GM12878 (cell line): ENCODE results near the gene ESYT2. TPM values are rescaled to one million over a fixed set of nuclear protein-coding genes. Genes with fewer than 3 reads are reported as not detected.

Source experiments
- ATAC-seq: fragments of 200-7000 bp; cut with Tn5 transposase; 3 replicates; pipeline ENCODE4 v1.9.1; 2020; ENCODE audit warnings: mild to moderate bottlenecking, moderate library complexity
- BruUV-seq: library from RNA; stranded (reverse); fragments of 400-500 nt; replicated peaks from 2 replicates; lab custom pipeline; 2021; lab: Mats Ljungman, UMichigan
- CTCF ChIA-PET: fragments of 300-600 bp; sonication (Branson Sonifier 250); formaldehyde crosslinking; extraction: SDS; loops from one replicate; lab custom pipeline; 2021; ENCODE audit warnings: inconsistent platforms; lab: Yijun Ruan, JAX
- POLR2A ChIA-PET: fragments of 350-600 bp; formaldehyde crosslinking; extraction: SDS; loops from one replicate; lab custom pipeline; 2021; ENCODE audit warnings: inconsistent platforms; lab: Charles Lee
- RAD21 ChIA-PET: fragments of 300-600 bp; sonication (Branson Sonifier 250); formaldehyde crosslinking; loops from one replicate; lab custom pipeline; 2023; ENCODE audit warnings: antibody characterized with exemption; ENCODE audit not compliant: unreplicated experiment; lab: Charles Lee
- SMC1A ChIA-PET: fragments of 300-600 bp; sonication (Branson Sonifier 250); formaldehyde crosslinking; loops from one replicate; lab custom pipeline; 2023; ENCODE audit not compliant: unreplicated experiment, uncharacterized antibody; lab: Charles Lee
- DNase-seq: peaks from one replicate; pipeline ENCODE4 v3.0.0-alpha.2; 2011; ENCODE audit warnings: low read depth, low spot score
- FAIRE-seq: peaks from 3 replicates; lab custom pipeline; 2011; peaks lifted over from hg19 to GRCh38; lab: Jason Lieb, UNC
- H2AFZ ChIP-seq: 2 replicates; pipeline ENCODE4 v1.6.0; 2011; ENCODE audit warnings: low read depth, low read length, control low read depth; ENCODE audit not compliant: control insufficient read depth
- H3K27ac ChIP-seq: 2 replicates; pipeline ENCODE4 v1.5.1; 2011; ENCODE audit warnings: control low read depth; ENCODE audit not compliant: control insufficient read depth, insufficient read depth
- H3K27me3 ChIP-seq, 2 experiments: replicated peaks in 1 of 2; 2 replicates each; pipeline versions ENCODE4 v1.6.0 to v1.6.1; 2011; ENCODE audit warnings: low read length in 1 of 2; ENCODE audit not compliant: control insufficient read depth in 2 of 2, insufficient read depth in 2 of 2
- H3K36me3 ChIP-seq, 2 experiments: 2 replicates each; pipeline ENCODE4 v1.5.1; 2011; ENCODE audit warnings: low read length in 1 of 2; ENCODE audit not compliant: control insufficient read depth in 2 of 2, insufficient read depth in 2 of 2
- H3K4me1 ChIP-seq: 2 replicates; pipeline ENCODE4 v1.6.1; 2011; ENCODE audit warnings: mild to moderate bottlenecking, low read length, moderate library complexity, mixed read lengths; ENCODE audit not compliant: control insufficient read depth, insufficient read depth
- H3K4me2 ChIP-seq: 2 replicates; pipeline ENCODE4 v1.6.0; 2011; ENCODE audit warnings: control low read depth; ENCODE audit not compliant: control insufficient read depth, insufficient read depth
- H3K4me3 ChIP-seq: fragments of 200-600 bp; sonication (generic); 2 replicates; pipeline ENCODE4 v1.5.1; 2016
- H3K79me2 ChIP-seq: 2 replicates; pipeline ENCODE4 v1.6.0; 2011; ENCODE audit warnings: low read length; ENCODE audit not compliant: control insufficient read depth, insufficient read depth
- H3K9ac ChIP-seq: 2 replicates; pipeline ENCODE4 v1.8.0; 2011; ENCODE audit warnings: low read length, control low read depth, mixed read lengths; ENCODE audit not compliant: control insufficient read depth, insufficient read depth
- H3K9me3 ChIP-seq: replicated peaks from 3 replicates; pipeline ENCODE4 v1.5.1; 2011; ENCODE audit warnings: mild to moderate bottlenecking, low read length; ENCODE audit not compliant: control insufficient read depth, insufficient read depth
- H4K20me1 ChIP-seq: 2 replicates; pipeline ENCODE4 v1.6.0; 2011; ENCODE audit not compliant: control insufficient read depth, insufficient read depth
- ELK1 ChIP-seq: IDR thresholded peaks from 2 replicates; pipeline ENCODE4 v1.6.1; 2012; ENCODE audit warnings: low read depth, low read length, improper control_type of control experiment
- GABPA ChIP-seq: IDR thresholded peaks from 2 replicates; pipeline ENCODE4 v1.6.1; 2014; ENCODE audit warnings: antibody characterized with exemption, low read depth, mild to moderate bottlenecking, inconsistent platforms
- IRF3 ChIP-seq: fragments of 450-650 bp; IDR thresholded peaks from 2 replicates; pipeline ENCODE4 v1.6.1; 2014; ENCODE audit warnings: mild to moderate bottlenecking
- JUNB ChIP-seq: IDR thresholded peaks from 2 replicates; pipeline ENCODE4 v1.6.1; 2016; ENCODE audit warnings: antibody characterized with exemption, mild to moderate bottlenecking
- MLLT1 ChIP-seq: fragments of 450-650 bp; IDR thresholded peaks from 2 replicates; pipeline ENCODE4 v1.6.1; 2016; ENCODE audit warnings: mild to moderate bottlenecking
- SMC3 ChIP-seq: IDR thresholded peaks from 2 replicates; pipeline ENCODE4 v1.6.1; 2011; ENCODE audit warnings: low read length, improper control_type of control experiment, borderline replicate concordance
- SRF ChIP-seq, 2 experiments: IDR thresholded peaks; 2 replicates each; pipeline ENCODE4 v1.6.1; 2011; ENCODE audit warnings: low read depth in 2 of 2, low read length in 2 of 2, mild to moderate bottlenecking in 1 of 2, moderate library complexity in 1 of 2
- WGBS: methylation state at CpG from one replicate; pipeline ENCODE4 v1.1.6; 2016; ENCODE audit warnings: low lambda C conversion rate; ENCODE audit not compliant: insufficient replicate concordance, insufficient coverage; ENCODE audit errors: missing lambda C conversion rate; 5-methylcytosine and 5-hydroxymethylcytosine counted together
- in situ Hi-C: fragments of 300-500 bp; cut with MboI; formaldehyde crosslinking; loops from 9 replicates; pipeline ENCODE4 v1.14.3; 2018; ENCODE audit warnings: mixed read lengths
- intact Hi-C: fragments of 100-400 bp; cut with micrococcal nuclease; formaldehyde crosslinking; loops from one replicate; pipeline ENCODE4 v1.14.2; 2022; ENCODE audit not compliant: unreplicated experiment
- polyA plus RNA-seq, 11 experiments: library from polyadenylated mRNA; depleted of rRNA in 4 of 11; unstranded in 6 of 11; stranded (reverse) in 5 of 11; fragments of >200 nt; fragmentation: Nextera tagmentation in 4 of 11; fragmentation: Illumina TruSeq in 1 of 11; extraction: Ambion mirVana in 4 of 11; extraction: Trizol in 1 of 11; gene quantifications; 1 replicate in 1 of 11; 2 replicates in 10 of 11; pipeline versions ENCODE4 v1.2.1 to v1.2.3, GENCODE V29; 2011 to 2016; ENCODE audit warnings: inconsistent platforms in 2 of 11, missing spikeins in 2 of 11, low read depth in 1 of 11
- total RNA-seq, 4 experiments: library from RNA; depleted of rRNA in 3 of 4; stranded (reverse); fragments of >200 nt in 3 of 4; fragmentation: Illumina TruSeq in 1 of 4; extraction: Trizol in 1 of 4; gene quantifications; 2 replicates each; pipeline versions ENCODE4 v1.2.1 to v1.2.3, GENCODE V29; 2013 to 2021

ESYT2 gene
- total and polyA plus RNA-seq, 10 of the 15 experiments (the other 5 are each of a cell fraction or from before 2014, with no cell fraction given): 1.9 to 44.6 (median 21.4) TPM

GRCh38 chr7:158860394-158860793, 31.1 kb upstream of the ESYT2 start:
- FAIRE-seq (no peak), ATAC-seq (no peak), DNase-seq (no peak)
- Histone ChIP-seq H3K4me1 (peaks cover 8% of the 10 kb centered on the region), H3K27ac (no peak overlapping the region), H3K9ac (no peak overlapping the region), H2AFZ (no peak overlapping the region), H3K79me2 (peaks cover 4% of the 10 kb centered on the region), H3K36me3 (no peaks in the 10 kb centered on the region), H3K4me2 (no peak overlapping the region), H3K4me3 (no peak overlapping the region), H4K20me1 (no peaks in the 10 kb centered on the region), H3K27me3 (no peaks in the 10 kb centered on the region), H3K9me3 (no peaks in the 10 kb centered on the region)
- no TSS peak for BruUV-seq
- ChIA-PET SMC1A (interaction anchor here (1.5 to 3.6 kb wide), 6 partner anchors 10 to 117 kb away, joined by 5 to 13 read pairs (median 6); no protein-coding TSS in a partner anchor), POLR2A (interaction anchor here (0.6 to 1.5 kb wide), 5 partner anchors 8 to 153 kb away, joined by 3 to 5 read pairs (median 4); no protein-coding TSS in a partner anchor), CTCF (interaction anchor here (0.6 to 1.9 kb wide), 6 partner anchors 9 to 164 kb away, joined by 3 to 8 read pairs (median 4); no protein-coding TSS in a partner anchor), RAD21 (interaction anchor here (0.9 to 1.7 kb wide), 2 partner anchors 24 to 117 kb away, joined by 3 to 5 read pairs; no protein-coding TSS in a partner anchor)
- WGBS: 100% methylated on average over 1 of the region's 1 CpG
- TF ChIP-seq JUNB (no peak), SRF (IDR thresholded peaks at IDR 0.05; ENCODE audit: low read depth in 2 of 2, low read length in 2 of 2) (no peak), ELK1 (no peak), GABPA (no peak), IRF3 (no peak), SMC3 (no peak), MLLT1 (no peak)
- in situ Hi-C loops (no loop called here), intact Hi-C loops (no loop called here)
